ENCODE measurements around the gene GBE1. TPM values are rescaled to one million over a fixed set of nuclear protein-coding genes. Genes with fewer than 3 reads are reported as not detected.

Gene GBE1
- total and polyA plus RNA-seq, 9 of the 15 experiments (the other 6 are each of a cell fraction or from before 2014, with no cell fraction given): 7.9 to 25.6 (median 13.1) TPM

DNA sequence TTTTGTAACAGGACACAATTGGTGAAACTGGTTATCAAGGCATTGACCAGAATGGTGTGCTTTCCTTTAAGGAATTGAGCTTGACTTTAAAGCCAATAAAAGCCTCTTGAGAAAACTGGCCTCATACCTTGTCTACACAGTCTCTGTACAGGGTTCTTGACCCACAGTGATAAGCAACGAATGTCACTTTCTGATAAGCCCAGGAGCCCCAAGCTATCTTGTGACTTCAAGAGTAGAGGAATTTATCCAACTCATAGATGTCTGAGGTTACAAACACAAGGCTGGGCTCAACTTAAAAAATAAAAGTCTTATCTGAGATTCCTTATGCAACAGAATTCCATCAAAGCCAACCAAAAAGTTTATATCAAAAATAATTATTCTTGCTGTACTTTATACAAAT, 212.1 kb downstream of the GBE1 start (continued):
- TF ChIP-seq RHOXF2B (CRISPR knock-in tag; conservative IDR thresholded peaks at IDR 0.05) (no peak), IFI16 (CRISPR knock-in tag; IDR thresholded peaks at IDR 0.05) (no peak), SIRT6 (IDR thresholded peaks at IDR 0.05; ENCODE audit: low read depth, low read length) (no peak), KDM1A (IDR thresholded peaks at IDR 0.05) (peak; percentile 42 to 55; a peak in 2 of 4 replicates), ZBTB34 (CRISPR knock-in tag; IDR thresholded peaks at IDR 0.05) (no peak), FOS (IDR thresholded peaks at IDR 0.05; ENCODE audit: extremely low read depth, insufficient read length) (no peak), ZSCAN32 (CRISPR knock-in tag; IDR thresholded peaks at IDR 0.05) (no peak), CEBPG (CRISPR knock-in tag; IDR thresholded peaks at IDR 0.05) (no peak), CEBPG (tag; conservative IDR thresholded peaks at IDR 0.05 in 1 of 2, IDR thresholded peaks at IDR 0.05 in 1 of 2) (no peak), ZNF407 (IDR thresholded peaks at IDR 0.05; ENCODE audit: low read depth) (no peak), BHLHE40 (IDR thresholded peaks at IDR 0.05; ENCODE audit: low read length) (no peak), SRF (CRISPR knock-in tag; IDR thresholded peaks at IDR 0.05) (no peak), MEF2D (tag; conservative IDR thresholded peaks at IDR 0.05; ENCODE audit: low read depth) (no peak), ZNF253 (CRISPR knock-in tag; conservative IDR thresholded peaks at IDR 0.05) (no peak)
- TF ChIP-seq, protein P1, sequence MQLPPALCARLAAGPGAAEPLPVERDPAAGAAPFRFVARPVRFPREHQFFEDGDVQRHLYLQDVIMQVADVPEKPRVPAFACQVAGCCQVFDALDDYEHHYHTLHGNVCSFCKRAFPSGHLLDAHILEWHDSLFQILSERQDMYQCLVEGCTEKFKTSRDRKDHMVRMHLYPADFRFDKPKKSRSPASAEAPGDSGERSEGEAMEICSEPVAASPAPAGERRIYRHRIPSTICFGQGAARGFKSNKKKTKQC (CRISPR knock-in tag; IDR thresholded peaks at IDR 0.05): no peak
- TF ChIP-seq, protein P2, sequence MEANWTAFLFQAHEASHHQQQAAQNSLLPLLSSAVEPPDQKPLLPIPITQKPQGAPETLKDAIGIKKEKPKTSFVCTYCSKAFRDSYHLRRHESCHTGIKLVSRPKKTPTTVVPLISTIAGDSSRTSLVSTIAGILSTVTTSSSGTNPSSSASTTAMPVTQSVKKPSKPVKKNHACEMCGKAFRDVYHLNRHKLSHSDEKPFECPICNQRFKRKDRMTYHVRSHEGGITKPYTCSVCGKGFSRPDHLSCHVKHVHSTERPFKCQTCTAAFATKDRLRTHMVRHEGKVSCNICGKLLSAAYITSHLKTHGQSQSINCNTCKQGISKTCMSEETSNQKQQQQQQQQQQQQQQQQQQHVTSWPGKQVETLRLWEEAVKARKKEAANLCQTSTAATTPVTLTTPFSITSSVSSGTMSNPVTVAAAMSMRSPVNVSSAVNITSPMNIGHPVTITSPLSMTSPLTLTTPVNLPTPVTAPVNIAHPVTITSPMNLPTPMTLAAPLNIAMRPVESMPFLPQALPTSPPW (CRISPR knock-in tag; IDR thresholded peaks at IDR 0.05): no peak
